Effector CD8-positive, alpha-beta T cell (primary cell): ENCODE measurements around the gene VEGFD.

Experiments used
- DNase-seq: peaks from one replicate; lab custom pipeline; 2025; lab: John Stamatoyannopoulos, UW

Gene VEGFD

DNA sequence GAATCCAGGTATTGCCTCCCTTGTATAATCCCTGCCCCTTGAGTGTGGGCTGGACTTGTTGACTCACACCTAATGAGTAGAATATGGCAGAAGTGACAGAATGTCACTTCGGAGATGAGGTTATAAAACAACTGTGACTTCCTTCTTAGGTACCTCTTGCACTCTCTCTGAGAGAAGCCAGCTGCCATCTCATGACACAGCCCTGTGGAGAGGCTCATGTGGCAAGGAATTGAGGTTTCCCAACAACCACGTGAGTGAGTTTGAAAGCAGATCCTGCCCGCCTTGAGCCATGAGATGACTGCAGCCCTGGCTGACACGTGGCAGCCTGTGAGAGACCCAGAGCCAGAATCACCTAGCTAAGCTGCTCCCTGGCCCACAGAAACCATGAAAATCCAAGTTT lies 82.3 kb downstream of the VEGFD start:
- no peak for DNase-seq

DNA sequence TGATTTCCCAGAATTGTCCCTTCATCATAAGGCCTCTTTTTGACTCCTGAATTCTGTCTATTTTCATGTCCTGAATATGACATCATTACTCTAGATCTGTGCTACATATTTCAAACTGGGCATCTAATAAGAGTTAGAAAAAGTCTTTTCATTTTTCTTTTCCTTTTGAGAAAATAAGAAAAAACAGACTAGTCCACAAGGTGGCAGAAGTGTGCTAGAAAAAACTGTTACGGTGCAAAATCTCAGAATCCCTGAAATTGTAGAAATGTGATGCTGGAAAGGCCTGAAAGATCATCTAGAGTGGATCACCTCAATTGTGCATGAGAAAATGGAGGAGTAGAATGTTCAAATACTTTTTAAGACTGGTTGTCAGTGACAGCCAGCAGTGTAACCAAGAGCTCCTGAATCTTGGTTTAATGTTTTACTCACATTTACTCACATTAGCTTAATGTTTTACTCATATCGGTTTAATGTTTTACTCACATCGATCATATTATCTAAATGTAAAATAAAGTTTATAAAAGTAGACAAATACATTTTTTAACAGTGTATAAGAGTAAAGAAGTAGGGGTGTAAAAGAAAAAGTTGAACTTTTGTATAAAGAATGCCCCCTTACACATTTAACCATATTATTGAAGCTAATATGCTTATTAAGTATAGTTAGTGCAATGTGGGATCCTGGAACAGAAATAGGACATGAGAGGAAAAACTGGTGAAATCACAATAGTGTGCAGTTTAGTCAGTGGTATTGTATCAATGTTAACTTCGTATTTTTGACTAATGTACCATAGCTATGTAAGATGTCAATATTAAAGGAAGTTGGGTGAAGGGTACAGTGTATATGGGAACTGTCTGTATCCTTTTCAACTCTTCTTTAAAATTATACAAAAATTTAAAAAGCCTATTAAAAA lies 84.0 kb downstream of the VEGFD start:
- DNase-seq = no peak

DNA sequence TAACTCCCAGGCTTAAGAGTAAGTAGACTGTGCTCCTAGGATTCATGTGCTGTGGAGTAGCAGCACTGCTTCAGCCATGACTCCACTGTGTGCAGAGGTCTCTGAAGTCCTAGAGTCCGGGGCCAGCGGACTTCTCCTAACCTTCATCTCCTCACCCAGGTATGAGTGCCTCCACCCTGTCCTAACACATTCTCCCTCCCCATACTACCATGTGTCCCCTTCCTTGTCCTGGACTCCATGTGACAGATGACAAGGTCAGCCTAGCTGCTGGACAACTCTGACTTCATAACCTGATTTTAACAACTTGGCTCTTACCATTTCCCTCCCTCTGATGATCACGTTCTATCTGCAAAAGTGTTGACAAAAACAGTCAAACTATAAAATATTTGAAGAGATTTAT lies 85.4 kb downstream of the VEGFD start:
- DNase-seq = no peak

DNA sequence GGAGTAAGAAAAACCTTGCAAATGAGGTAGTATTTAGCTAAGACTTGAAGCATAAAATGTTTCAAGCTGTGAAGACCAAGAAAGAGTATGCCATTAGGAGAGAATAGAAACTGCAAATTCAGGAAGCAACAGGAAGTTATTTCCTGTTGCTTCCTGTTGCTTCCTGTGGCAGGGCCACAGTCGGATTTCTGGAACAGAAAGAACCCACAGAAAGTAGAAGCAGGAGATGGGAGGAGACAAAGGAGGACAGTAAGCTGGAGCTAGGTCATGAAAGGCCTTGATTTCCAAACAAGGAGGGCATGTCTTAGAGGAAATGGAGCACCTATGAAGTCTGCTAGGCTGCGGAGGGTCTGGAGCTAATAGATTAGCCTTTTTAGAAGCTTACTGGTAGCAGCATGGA lies 86.0 kb downstream of the VEGFD start:
- no peak for DNase-seq
